Activated naive CD4-positive, alpha-beta T cell treated with anti-CD3 and anti-CD28 coated beads, Interleukin-2, amount 10 ng/mL, durations not matched to agents 5 hours and 36 hours (primary cell): ENCODE data around the gene RNASEL. TPM values are rescaled to one million over a fixed set of nuclear protein-coding genes. Genes with fewer than 3 reads are reported as not detected.

Source experiments
- total RNA-seq, 2 experiments: library from RNA; stranded (reverse); gene quantifications; one replicate each; pipeline ENCODE4 v1.2.3, GENCODE V29; 2021

RNASEL gene
- total RNA-seq = 1 to 10 TPM; 5.1 to 5.8 TPM

GRCh38 chr1:182588500-182589396 is at the start of gene RNASEL:
Gene RNASEL (minus strand): TSS chr1:182589256. CDS start chr1:182586806, 2,450 bp downstream.

GRCh38 chr1:182604175-182605164 is 15.4 kb upstream of the RNASEL start, which contains the start of gene RGS16:
Gene RGS16 (minus strand): TSS chr1:182604389. CDS start chr1:182604259, 130 bp downstream.

Other genes starting within 250 kb of the RNASEL start
- 100 to 1,000 TPM; 205 to 220 TPM for gene GLUL, start 197.5 kb downstream of the RNASEL start, total RNA-seq
- not detected for gene TEDDM1, start 188.6 kb downstream of the RNASEL start, total RNA-seq
- not detected for gene RGSL1, start 139.1 kb downstream of the RNASEL start, total RNA-seq
- gene RGS16, start 15.1 kb upstream of the RNASEL start, total RNA-seq = 1 to 10 TPM; 4.0 to 4.2 TPM
- gene RGS8, start 95.3 kb upstream of the RNASEL start, total RNA-seq = not detected
- gene NPL, start 200.5 kb upstream of the RNASEL start, total RNA-seq = 1 to 10 TPM; 2.4 to 2.5 TPM